Stimulated activated CD8-positive, alpha-beta memory T cell treated with anti-CD3 and anti-CD28 coated beads, Interleukin-7, amount 100 ng/mL, for 24 hours (primary cell): ENCODE results near the gene DSCAML1.

Source experiments
- DNase-seq: peaks from one replicate; pipeline ENCODE4 v3.0.0-alpha.2; 2020; ENCODE audit warnings: low read depth

Gene DSCAML1

DNA sequence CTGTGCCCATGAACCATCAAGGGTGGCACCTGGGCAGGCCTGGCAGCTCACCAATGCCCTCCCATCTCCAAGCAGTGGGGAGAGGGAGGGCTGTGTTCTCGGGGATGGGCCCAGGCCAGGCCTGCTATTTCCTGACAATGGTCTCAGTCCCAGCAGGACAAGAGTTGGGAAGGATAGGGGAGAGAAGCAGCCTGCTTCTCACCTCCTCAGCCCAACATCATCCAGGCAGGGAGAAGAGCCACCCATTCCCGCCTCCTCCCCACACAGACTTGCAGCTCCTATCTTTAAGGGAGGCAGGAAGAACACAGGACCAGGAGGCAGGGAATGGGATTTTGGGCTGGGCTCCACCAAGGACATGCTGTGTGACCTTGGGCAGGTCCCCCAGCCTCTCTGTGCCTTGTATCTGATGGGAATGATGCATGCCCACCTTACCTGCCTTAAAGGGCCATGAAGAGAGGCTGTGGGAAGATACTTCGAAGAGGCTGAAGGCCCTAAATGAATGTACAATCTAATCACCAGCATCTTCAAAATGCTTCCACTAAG lies 108.7 kb downstream of the DSCAML1 start:
- DNase-seq: no peak

DNA sequence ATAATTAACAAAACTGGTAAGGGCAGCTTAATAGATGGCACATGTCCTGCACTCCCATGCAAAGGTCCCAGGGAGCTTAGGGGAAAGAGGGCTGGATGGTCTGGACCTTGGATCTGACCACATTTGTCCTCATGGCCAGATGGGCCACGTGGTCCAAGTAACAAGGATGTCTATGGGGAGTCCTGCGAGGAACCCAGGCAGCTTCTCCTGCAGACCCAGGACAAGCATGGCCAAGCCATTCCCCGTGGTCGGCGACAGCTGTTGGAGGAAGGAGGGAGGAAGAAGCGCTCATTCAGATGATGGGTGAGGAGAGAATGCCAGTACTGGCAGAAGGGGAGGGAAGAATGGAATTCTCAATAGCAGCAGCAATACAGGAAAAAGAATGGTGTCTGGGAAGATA lies 109.2 kb downstream of the DSCAML1 start:
- no peak for DNase-seq

DNA sequence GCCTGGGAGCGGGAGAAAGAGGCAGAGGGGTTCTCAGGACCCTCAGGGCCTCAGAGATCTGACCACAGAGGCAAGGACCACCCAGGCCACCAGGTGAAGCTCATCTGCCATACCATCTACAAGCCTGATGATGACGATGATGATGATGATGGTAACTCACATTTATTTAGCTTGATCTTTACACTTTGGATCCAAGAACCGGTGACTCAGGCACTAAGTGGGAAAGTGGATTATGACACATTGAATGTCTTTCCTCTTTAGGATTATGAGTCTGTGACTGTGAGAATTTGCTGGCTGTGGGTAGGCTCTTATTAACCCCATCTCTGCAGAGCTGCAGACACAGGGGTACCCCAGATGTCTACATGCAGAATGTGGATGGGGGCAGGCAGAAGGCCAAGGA lies 110.3 kb downstream of the DSCAML1 start:
- DNase-seq: no peak

DNA sequence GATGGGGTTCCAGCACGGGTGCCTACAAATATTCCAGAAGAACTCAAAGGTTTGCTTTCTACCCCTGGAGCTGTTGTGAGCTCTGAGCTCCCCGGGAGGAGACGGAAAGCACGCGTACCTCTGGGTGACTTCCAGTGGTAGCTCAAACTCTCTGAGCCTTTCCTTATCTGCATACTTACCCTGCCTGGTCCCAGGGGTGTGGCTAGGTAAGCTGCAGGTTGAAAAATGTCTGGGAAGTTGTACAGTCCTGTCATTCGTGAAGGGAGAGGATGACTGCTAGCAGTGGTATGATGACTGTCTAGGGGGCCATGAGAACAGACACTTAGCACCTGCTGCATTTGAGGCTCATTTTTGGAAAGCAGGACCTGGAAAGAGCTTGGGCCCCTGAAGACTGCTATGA lies 111.5 kb downstream of the DSCAML1 start:
- no peak for DNase-seq

DNA sequence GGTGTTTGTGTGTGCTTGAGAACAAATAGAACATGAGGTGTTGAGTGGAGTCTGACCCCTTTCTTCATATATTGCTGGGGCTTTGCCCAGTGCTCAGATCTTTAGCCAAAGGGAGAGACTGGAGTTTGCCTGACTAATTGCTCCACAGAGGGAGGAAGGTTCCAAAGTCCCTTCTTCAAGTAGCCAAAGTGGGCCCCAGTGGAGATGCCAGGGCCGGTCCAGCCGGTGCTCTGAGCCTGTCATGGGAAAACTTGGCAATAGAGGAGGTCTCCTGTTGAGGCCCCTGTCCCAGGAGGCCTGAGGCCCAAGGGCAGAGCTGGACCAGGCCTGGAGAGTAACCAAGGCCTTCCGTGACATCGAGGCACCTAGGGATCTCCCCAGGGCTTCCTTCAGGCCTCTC lies 112.3 kb downstream of the DSCAML1 start:
- no peak for DNase-seq

DNA sequence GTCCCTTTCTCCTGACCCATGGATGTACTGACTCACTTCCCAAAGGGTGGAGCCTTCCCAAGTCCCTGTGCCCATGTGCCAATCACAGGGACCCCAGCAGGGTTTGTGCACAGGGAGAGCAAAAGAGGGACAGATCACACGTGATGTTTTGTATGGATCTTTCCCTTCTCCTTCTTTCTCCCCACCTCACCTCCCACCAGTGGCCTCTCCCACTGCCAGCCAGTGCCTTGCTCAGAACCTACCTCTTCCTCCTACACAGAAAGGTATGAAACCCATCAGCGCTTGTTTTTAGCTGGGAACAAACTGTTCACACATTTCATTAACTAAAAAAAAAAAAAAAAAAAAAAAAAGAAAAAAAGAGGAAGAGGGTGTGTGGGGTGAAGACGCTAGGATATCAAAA lies 112.9 kb downstream of the DSCAML1 start:
- DNase-seq: no peak

DNA sequence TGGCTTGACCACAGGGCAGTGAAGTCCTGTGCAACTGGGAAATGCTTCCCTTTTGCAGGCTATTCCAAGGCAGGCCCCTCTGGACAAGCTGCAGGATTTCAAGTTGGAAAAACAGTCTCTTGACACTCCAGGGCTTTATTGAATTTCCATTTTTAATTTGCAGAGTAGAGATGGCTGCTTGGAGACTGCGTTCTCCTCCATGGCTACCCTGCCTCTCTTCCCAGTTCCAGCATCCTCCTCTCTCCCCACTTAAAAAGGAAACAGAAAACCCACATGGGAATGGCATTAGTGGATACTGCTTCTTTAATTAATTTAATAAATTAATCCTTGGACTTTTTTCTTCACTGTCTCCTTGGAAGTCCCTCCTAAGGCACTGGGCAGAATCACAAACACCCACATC lies 115.6 kb downstream of the DSCAML1 start:
- no peak for DNase-seq

DNA sequence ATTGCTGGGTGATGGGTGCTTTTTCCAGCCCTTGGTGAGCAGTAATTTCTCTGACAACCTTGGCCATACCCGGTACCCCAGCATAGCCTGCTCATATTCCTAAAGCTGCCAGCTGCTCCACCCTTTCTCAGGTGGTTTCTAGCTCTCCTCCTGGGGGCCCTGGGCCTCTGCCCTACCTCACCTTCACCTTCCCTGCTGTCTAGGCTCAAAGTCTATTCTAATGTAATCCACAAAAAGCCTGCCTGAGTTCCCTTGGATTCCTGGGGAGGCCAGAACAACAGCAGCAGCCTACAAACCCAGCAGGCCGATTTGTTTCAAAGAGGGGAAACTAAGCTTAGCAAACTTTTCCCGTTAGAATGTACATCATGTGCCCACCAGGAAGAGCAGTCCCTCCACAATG lies 117.6 kb downstream of the DSCAML1 start:
- no peak for DNase-seq

DNA sequence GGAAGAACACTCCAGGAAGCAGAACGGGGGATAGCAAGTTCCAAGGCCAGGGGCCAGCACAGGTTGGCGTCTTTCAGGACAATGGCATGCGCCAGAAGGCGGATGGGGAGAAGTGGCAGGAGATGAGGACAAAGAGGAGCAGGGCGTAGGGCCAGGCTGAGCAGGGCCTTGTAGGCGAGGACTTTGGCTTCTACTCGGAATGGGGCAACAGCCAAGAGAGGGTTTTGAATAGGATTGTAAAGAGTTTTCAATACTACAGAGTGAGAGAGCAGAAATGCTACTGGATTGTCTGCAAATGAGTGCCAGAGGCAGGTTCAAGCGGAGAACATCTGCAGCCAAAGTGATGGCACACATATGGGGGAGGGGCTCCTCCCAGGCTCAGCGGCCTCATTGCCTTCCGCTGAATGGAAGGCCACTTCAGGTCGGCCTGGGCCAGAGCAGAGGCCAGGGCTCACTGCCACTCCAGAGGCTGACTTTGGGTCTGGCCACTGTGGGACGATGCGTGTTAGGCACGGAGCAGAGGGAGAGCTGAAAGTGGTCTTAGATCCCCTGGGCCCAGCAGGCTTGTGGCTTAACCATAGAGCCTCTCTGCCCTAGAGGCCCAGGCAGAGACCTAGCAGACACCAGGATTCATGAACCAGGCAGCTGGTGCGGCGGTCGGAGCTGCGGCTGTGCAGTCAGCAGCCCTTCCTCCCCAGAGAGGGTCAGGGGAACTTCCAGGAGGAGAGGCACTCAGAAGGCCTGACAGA lies 118.2 kb downstream of the DSCAML1 start:
- no peak for DNase-seq

DNA sequence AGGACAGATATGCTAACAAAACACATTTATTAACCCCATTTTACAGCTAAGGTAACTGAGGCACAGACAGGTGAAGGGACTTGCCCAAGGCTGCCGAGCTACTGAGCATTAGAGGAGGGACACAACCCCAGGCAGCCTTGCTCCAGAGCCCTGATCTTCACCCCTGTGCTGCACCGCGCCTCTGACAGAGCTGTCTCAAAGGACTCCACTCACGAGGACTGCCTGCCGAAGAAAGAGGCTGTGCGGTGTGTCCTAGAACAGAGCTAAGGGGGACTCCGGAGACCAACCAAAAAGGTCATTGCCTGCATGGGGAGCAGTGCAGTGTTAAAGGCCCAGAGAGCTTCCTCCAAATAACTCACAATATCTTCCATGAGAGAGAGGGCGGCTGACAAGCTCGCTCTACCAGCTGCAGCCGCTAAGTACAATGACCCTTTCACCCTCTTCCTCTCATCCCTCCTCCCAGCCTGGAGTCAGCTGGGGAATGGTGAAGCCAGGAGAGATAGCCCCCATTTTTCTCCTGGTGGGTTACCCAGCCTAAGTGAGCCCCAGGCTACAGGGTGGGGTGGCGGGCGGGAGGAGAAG lies 119.2 kb downstream of the DSCAML1 start:
- DNase-seq: no peak

DNA sequence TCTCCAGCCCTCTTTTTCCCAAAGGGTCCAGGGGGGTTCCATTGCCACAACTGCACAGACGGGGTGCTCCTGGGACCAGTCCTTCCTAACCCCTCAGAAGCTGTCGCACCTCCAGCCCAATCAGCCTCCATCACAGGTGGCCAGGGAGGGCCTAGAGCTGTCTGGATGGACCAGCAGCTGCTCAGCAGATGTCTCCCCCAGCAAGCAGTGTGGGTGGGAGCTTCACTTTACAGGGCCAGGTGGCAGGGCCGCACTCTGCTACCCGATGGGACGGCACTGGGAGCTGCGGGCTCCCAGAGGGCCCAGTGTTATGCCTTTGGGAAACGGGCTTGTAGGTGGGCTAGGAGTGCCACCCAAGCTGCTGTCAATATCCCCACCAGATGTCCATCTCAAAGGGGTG lies 120.5 kb downstream of the DSCAML1 start:
- DNase-seq: no peak

DNA sequence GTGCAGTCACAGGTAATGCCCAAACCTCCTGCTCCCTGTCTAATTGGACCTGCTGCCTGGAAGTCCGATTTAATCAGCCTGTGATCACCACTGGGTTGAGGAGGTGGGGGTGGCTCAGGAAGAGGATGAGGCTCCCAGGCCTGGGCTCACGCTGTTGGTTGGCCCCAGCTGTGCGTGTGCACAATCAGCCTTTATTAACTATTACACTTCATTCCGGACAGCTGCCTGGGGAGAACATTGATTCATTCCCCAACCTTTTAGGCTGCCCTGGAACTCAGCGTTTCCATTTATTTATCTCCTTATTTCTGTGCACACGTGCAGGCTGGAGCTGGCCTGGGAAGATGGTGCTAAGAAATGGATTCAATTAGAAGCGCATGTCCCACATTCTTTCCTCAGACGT lies 123.4 kb downstream of the DSCAML1 start:
- DNase-seq: no peak

DNA sequence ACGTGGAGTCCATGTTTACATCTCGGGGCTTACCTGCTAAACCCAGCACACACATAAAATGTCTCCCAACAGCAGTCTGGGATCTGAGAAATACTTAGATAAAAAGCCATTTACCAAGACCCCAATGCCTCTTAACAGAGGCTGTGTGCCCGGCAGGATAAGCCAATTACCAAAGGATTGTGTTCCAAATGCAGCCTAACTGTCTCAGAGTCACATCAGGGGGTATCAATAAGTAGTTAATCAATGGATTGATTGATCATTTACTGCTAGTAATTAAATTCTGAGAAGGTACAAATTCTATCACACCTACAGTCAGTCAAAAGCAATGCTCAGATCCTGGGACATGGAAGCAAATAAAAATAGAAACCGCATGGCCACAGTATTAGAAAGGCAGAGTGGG lies 125.6 kb downstream of the DSCAML1 start:
- DNase-seq: no peak

DNA sequence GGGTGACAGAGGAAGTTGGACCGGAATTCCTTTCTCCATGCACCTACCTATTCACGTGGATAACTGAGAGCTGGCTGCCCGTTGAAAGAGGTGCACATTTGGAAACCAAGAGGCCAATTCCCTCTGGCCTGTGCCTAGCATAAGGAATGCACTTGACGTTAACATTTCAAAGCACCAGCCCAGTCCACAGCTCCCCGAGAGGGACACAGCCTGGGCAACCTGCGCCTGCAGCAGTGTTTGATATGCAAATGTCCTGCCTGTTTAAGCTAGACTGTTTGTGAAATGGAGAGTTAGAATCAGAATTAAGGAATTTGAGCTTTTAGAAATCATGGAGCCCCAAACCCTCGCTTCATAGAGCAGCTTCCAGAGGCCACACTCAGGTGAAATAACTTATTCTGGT lies 126.1 kb downstream of the DSCAML1 start:
- DNase-seq: no peak

DNA sequence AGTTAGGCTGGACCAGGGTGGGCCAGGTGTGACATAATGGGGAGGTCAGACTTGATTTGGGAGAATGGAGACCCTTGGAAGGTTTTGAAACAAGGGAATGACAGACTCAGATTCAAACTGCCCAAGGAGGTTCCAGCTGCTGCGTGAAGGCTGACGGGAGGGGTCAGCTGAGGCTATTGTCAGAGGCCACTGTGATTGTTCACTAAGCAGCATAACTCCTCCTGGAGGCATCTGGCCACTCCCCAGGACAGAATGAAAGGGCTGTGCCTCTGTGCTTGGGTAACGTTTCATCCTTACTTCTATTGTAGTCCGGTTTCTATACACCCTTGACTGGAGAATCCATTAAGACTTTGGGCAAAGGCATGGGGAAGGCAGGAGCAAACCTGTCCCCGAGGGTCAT lies 126.6 kb downstream of the DSCAML1 start:
- no peak for DNase-seq

DNA sequence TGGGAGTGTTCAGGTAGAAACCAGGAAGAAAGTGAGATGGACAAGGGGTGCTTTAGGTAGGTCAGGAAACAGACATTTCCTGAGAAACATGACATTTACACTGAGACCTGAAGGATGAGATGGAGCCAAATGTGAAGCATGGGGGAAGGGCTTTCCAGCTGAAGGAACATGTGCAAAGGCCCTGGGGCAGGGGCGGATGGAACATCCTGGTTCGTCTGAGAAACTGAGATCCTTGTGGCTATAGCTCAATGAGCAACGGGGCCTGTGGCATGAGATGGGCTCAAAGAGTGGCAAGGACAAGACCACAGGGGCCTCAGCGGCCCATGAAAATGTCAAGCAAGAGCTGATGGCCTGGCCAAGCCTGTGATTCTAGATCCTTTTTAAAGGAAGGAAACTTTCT lies 127.4 kb downstream of the DSCAML1 start:
- no peak for DNase-seq

DNA sequence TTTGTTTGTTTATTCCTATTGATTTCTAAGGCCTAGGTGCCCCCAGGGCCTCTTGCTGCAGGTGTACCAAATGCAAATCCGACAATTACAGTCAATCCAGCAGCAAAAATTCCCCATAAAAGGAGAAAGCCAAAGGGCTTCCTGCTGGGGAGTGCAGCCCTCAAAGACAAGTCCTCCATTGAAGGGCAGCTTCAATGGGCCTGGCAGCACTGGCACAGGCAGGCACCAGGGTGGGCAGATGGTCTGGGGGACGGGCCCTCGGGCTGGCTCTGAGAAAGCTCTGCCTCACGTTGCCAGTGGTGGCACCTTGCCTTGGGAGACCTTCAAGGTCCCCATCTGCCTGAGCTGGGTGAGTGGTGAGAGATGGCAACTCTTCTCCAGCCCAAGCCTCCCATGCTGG lies 128.0 kb downstream of the DSCAML1 start:
- DNase-seq: no peak

DNA sequence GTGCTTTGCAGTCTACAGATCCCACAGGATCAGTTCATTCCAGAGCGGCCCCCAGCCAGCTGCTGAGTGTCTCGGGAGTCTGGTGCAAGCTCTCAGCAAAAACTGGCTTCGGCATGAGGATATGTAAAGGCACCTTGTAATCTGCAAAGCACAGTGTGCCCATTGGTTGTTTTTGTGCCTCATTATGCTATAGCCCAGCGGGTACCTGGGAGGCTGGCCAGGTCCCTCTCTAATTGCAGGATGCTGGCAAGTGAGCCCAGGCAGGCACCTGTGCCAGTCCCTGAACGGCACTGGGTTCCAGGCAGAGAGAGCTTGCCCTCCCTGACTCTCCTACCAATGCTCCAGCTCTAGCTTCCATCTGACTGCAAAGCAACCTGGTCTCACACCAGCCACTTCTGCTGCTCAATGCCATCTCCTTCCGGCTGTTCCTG lies 128.7 kb downstream of the DSCAML1 start:
- DNase-seq: no peak

DNA sequence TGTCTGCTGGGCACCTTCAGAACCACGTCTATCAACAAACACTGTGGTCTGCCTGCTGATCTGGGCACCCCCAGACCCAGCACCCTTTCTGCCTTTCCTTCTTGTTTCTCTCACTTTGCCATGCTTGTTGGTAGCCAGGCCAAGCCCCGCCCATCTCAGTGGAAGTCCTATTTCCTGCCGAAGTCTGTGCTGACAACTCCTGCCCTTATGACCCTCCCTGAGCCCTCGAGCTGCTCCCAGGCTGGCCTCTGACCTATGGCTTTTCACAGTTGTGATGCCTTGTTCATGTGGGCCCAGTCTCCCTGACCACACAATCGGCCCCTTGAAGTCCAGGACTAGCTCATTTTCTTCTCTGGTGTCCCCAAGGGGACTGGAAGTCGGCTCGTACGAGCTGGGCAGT lies 132.1 kb downstream of the DSCAML1 start:
- no peak for DNase-seq

DNA sequence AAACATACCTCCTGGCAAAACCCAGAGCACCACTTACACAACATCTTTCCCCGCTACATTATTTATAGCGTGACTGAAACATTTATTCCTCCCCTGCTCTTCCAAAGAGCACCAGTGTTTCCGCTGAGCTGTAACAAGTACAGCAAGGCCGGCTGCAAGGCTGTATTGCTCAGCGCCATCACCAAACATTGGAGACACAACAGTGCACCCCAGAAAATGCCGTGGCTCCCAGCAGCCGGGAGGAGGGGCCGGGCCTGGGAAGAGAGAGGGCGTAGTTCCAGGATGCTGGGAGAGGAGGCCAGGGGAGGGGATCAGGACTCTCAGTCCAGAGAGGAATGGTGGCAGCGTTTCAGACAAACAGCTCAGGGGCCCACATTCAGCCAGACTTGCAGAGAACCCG lies 133.2 kb downstream of the DSCAML1 start:
- no peak for DNase-seq

DNA sequence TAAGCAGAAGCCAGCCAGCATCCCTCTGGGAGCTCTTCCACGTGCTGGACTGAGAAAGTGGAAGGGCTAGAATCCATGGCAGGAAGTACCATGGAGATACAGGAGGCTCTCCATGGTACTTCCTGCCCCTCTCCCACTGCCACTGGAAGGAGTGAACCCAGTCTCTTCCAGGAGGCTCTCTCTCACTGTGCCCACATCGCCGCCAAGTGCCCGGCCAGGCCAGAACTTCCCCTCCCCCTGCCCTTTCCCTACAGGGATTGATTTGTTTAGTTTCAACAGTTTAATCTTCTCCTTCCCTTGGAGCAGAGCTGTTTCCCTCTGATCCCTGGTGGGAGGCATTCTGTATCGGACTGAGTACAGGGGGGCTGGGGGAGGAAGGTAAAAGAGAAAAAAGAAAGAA lies 133.6 kb downstream of the DSCAML1 start:
- DNase-seq: no peak

DNA sequence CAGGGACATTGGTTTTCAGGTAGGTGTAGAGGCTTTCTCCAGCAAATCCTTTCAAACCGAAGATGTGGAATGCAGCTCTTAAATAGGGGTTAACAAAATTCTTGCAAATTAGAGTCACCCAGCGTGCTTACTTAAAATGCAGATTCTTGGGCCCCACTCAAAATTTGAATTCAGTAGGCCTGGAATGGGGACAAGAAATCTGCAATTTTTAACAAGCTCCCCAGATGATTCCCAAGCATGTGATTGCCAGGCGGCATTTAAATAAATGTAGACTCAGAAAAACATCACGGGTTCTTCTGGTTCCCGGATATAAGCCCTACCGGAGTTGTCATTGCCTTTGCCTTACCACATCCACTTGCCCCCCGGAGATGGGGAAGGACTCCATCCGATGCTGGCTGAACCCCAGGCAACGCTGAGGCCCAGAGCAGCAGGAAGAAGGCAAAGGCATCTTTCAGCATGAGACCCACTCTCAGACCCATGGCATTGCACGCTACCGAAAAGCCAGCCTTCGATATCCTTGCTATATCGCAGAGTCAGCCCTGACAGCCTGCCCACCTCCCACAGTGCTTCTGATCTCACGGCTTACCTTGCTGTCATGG lies 134.2 kb downstream of the DSCAML1 start:
- no peak for DNase-seq

DNA sequence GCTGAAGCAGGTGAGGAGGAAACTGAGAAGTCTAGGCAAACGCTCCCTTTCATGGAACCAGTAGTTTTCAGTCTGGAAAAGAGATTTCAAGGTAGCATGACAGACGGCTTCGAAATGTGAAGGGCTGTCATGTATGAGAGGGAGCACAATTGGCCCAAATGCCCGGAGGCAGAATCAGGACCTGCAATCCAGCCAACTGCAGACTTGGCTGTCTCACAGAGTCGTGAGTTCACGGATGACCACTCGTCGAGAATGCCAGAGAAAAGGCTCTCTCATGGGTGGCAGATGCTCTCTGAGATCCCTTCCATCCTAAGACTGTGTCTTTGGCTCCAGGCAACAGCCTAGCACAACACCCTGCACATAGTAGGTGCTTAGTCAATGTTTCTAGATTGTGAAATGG lies 134.8 kb downstream of the DSCAML1 start:
- DNase-seq: no peak

DNA sequence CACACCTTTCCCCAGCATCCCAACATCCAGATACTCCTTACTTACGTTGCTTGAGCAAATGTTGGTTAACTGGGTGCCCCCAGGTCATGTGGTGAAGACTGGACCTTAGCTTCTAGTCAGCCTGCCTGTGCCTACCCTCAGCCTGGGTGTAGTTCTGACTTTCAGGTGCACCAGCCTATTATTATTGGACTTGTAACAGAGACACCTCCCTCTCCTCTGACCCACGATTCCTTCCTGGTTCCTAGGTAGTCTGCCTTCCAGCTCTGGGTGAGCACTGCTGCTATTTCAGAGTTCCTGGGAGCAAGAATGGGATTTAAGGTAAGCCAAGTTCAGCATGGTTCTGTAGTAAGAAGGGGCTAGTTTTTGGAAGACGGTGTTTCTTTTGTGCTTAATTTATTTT lies 138.2 kb downstream of the DSCAML1 start:
- DNase-seq: no peak
